ENCODE data around the gene MRPS10. TPM values are rescaled to one million over a fixed set of nuclear protein-coding genes. Genes with fewer than 3 reads are reported as not detected.

The MRPS10 gene
- total and polyA plus RNA-seq, 7 donors: 40.3 to 110 (median 54.5) TPM

- Histone ChIP-seq H3K27ac (no peak overlapping the region), H3K4me3 (no peak overlapping the region), H3K27me3 (ENCODE audit: insufficient read depth in 3 of 3, low read length in 2 of 3) (peaks cover 0 to 3% (median 0%) of the 10 kb centered on the region in 3 donors), H3K4me1 (no peaks in the 10 kb centered on the region), H3K9me3 (no peaks in the 10 kb centered on the region), H3K36me3 (ENCODE audit: insufficient read depth in 1 of 2, low read depth in 1 of 2) (no peaks in the 10 kb centered on the region)
- no peak for TF ChIP-seq CTCF (IDR thresholded peaks at IDR 0.05)
- no peak for ATAC-seq
- 9 to 18% (median 13%) methylated on average over 27 of the region's 27 CpGs for WGBS, 3 donors
- no peak for DNase-seq
- intact Hi-C loops (cut with DNase I): no loop called here
These were observed 39.9 kb downstream of the MRPS10 start for GRCh38 chr6:42177514-42178364.

- no peak for DNase-seq
- no peaks in the 10 kb centered on the region for H3K4me1 ChIP-seq
- no peaks in the 10 kb centered on the region for H3K36me3 ChIP-seq (ENCODE audit: insufficient read depth in 1 of 2, low read depth in 1 of 2)
- intact Hi-C loops (cut with DNase I): no loop called here
- no peak overlapping the region for H3K4me3 ChIP-seq
- H3K27ac ChIP-seq: no peak overlapping the region
- ATAC-seq: no peak
- TF ChIP-seq CTCF (IDR thresholded peaks at IDR 0.05): no peak
- peaks cover 0 to 3% (median 0%) of the 10 kb centered on the region in 3 donors for H3K27me3 ChIP-seq (ENCODE audit: insufficient read depth in 3 of 3, low read length in 2 of 3)
- H3K9me3 ChIP-seq: no peaks in the 10 kb centered on the region
These were observed 40.7 kb downstream of the MRPS10 start for GRCh38 chr6:42176981-42177380.

GRCh38 chr6:42175860-42176259 is 41.8 kb downstream of the MRPS10 start:
- Histone ChIP-seq H3K27ac (no peak overlapping the region), H3K36me3 (ENCODE audit: insufficient read depth in 1 of 2, low read depth in 1 of 2) (no peaks in the 10 kb centered on the region), H3K4me3 (no peak overlapping the region), H3K4me1 (no peaks in the 10 kb centered on the region), H3K27me3 (ENCODE audit: insufficient read depth in 3 of 3, low read length in 2 of 3) (peaks cover 0 to 3% (median 0%) of the 10 kb centered on the region in 3 donors), H3K9me3 (no peaks in the 10 kb centered on the region)
- ATAC-seq (no peak), DNase-seq (no peak)
- intact Hi-C loops (cut with DNase I): no loop called here
- 55 to 65% (median 60%) methylated on average over 5 of the region's 5 CpGs for WGBS, 3 donors
- no peak for TF ChIP-seq CTCF (IDR thresholded peaks at IDR 0.05)

GRCh38 chr6:42173101-42173500 is 44.6 kb downstream of the MRPS10 start, which contains the start of gene GUCA1A:
GUCA1A (plus strand) TSS chr6:42173364; CDS start chr6:42173614, 250 bp downstream.
- intact Hi-C loops (cut with DNase I): no loop called here
- Histone ChIP-seq H3K4me1 (no peaks in the 10 kb centered on the region), H3K27me3 (ENCODE audit: insufficient read depth in 3 of 3, low read length in 2 of 3) (peaks cover 0 to 3% (median 0%) of the 10 kb centered on the region in 3 donors), H3K36me3 (ENCODE audit: insufficient read depth in 1 of 2, low read depth in 1 of 2) (no peaks in the 10 kb centered on the region), H3K4me3 (no peak within 1 kb of the TSS), H3K27ac (no peak within 1 kb of the TSS), H3K9me3 (no peaks in the 10 kb centered on the region)
- ATAC-seq: no peak
- DNase-seq: no peak
- 78 to 83% (median 82%) methylated on average over 2 of the region's 2 CpGs for WGBS, 3 donors
- no peak for TF ChIP-seq CTCF (IDR thresholded peaks at IDR 0.05)
